Measurements from ENCODE around the gene SENP3.

Gene SENP3

DNA sequence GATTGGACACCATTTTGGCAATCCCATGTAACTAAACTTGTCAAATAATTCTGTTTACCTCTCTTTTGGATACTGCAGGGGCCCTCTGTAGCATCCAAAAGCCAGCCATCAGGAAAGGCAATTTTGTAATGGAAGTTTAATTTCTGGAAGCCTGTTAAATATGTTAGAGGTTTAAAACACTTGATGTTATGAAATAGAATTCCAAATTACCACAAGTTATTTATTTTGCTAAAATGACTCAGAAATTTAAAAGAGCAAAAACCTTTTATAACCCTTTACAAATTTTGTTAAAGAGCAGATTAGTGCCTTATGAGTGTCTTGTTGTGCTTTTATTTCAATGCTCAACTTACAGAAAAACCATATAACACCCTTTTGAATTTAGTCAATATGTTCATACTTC lies 32.9 kb upstream of the SENP3 start:
- Histone ChIP-seq H3K4me1 (ENCODE audit: low read length) (no peaks in the 10 kb centered on the region), H3K4me3 (ENCODE audit: low read length) (no peak overlapping the region), H3K9ac (ENCODE audit: low read length) (no peak overlapping the region), H3K36me3 (replicated peaks; ENCODE audit: insufficient read depth, low read length) (no peaks in the 10 kb centered on the region), H3F3A (ENCODE audit: insufficient read depth, low read length) (no peaks in the 10 kb centered on the region), H3K79me2 (ENCODE audit: low read length) (no peaks in the 10 kb centered on the region), H3K27ac (ENCODE audit: low read length) (no peak overlapping the region), H3K9me3 (replicated peaks; ENCODE audit: insufficient read depth, low read length) (no peaks in the 10 kb centered on the region), H3K27me3 (replicated peaks; ENCODE audit: insufficient read depth, low read length) (no peaks in the 10 kb centered on the region), H2AFZ (ENCODE audit: low read length) (no peak overlapping the region), H4K20me1 (ENCODE audit: insufficient read depth, low read length) (no peaks in the 10 kb centered on the region), H3K4me2 (ENCODE audit: low read depth, low read length) (no peak overlapping the region), H3K9me2 (replicated peaks; ENCODE audit: insufficient read depth, low read length) (no peaks in the 10 kb centered on the region)
- no peak for DNase-seq
- TF ChIP-seq EZH2 (optimal IDR thresholded peaks at IDR 0.05; ENCODE audit: low read depth, low read length) = no peak
- TF ChIP-seq, protein P1, sequence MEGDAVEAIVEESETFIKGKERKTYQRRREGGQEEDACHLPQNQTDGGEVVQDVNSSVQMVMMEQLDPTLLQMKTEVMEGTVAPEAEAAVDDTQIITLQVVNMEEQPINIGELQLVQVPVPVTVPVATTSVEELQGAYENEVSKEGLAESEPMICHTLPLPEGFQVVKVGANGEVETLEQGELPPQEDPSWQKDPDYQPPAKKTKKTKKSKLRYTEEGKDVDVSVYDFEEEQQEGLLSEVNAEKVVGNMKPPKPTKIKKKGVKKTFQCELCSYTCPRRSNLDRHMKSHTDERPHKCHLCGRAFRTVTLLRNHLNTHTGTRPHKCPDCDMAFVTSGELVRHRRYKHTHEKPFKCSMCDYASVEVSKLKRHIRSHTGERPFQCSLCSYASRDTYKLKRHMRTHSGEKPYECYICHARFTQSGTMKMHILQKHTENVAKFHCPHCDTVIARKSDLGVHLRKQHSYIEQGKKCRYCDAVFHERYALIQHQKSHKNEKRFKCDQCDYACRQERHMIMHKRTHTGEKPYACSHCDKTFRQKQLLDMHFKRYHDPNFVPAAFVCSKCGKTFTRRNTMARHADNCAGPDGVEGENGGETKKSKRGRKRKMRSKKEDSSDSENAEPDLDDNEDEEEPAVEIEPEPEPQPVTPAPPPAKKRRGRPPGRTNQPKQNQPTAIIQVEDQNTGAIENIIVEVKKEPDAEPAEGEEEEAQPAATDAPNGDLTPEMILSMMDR (IDR thresholded peaks at IDR 0.05; ENCODE audit: low read length) = no peak
- no peak for TF ChIP-seq EZH2phosphoT487 (IDR thresholded peaks at IDR 0.05; ENCODE audit: low read length)

DNA sequence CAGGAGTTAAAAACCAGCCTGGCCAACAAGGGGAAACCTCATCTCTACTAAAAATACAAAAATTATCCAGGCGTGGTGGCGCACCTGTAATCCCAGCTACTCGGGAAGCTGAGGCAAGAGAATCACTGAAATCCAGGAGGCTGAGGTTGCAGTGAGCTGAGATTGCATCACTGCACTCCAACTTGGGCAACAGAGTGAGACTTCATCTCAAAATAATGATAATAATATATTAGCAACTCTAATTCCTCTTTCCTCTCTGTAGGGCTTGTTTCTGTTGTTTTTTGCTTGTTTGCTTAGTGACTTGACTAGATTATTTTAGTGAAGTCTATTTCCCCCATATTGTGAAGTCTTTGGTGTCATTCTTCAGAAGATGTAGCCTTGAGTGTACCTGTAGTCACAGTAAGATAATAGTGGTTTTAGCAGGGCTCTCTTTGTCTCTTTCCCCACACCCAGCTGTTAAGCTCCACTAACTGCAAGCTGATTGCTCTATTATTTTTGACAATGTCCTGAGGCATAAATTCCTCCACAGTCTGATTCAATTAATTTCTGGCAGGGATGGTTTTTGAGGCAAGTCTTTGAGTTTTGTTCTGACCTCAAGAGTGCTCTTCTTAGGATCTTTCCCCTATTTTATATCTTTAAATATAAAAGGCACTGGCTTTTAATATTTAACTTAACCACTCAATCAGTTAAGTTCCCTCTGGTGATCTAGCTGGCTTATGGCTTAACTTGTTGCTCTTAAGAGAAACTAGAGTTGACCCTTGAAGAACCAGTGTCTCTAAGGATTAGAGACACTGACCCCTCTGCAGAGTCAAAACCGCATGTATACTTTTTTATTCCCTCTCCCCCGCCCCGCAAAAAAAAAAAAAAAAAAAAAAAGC lies 31.5 kb upstream of the SENP3 start:
- Histone ChIP-seq H3K79me2 (ENCODE audit: low read length) (no peaks in the 10 kb centered on the region), H3K27me3 (replicated peaks; ENCODE audit: insufficient read depth, low read length) (no peaks in the 10 kb centered on the region), H4K20me1 (ENCODE audit: insufficient read depth, low read length) (no peaks in the 10 kb centered on the region), H3K9me2 (replicated peaks; ENCODE audit: insufficient read depth, low read length) (no peaks in the 10 kb centered on the region), H3K4me3 (ENCODE audit: low read length) (no peak overlapping the region), H3K9me3 (replicated peaks; ENCODE audit: insufficient read depth, low read length) (no peaks in the 10 kb centered on the region), H3K36me3 (replicated peaks; ENCODE audit: insufficient read depth, low read length) (no peaks in the 10 kb centered on the region), H3K27ac (ENCODE audit: low read length) (no peak overlapping the region), H3K4me1 (ENCODE audit: low read length) (no peaks in the 10 kb centered on the region), H3K4me2 (ENCODE audit: low read depth, low read length) (no peak overlapping the region), H2AFZ (ENCODE audit: low read length) (no peak overlapping the region), H3K9ac (ENCODE audit: low read length) (no peak overlapping the region), H3F3A (ENCODE audit: insufficient read depth, low read length) (no peaks in the 10 kb centered on the region)
- no peak for DNase-seq
- TF ChIP-seq, protein P1 (IDR thresholded peaks at IDR 0.05; ENCODE audit: low read length) = no peak
- no peak for TF ChIP-seq EZH2phosphoT487 (IDR thresholded peaks at IDR 0.05; ENCODE audit: low read length)
- no peak for TF ChIP-seq EZH2 (optimal IDR thresholded peaks at IDR 0.05; ENCODE audit: low read depth, low read length)

DNA sequence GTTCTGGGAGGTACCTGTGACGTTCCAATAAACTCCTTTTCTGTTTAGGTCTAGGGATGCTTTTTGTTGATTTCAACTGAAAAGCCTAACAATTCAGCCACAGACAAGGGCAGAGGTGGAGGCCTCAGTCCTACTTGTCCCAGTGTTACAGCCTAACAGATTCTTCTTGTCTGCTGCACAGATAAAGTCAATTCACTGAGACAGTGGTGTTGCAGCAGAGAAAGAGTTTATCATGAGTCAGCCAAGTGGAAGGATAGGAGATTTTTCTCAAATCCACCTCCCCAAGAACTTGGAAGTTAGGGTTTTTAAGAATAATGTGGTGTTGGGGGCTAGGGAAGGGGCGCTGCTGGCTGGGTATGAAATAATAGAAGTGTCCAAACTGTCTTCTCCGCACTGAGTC lies 23.7 kb upstream of the SENP3 start:
- Histone ChIP-seq H3K9me2 (replicated peaks; ENCODE audit: insufficient read depth, low read length) (no peaks in the 10 kb centered on the region), H3K79me2 (ENCODE audit: low read length) (no peaks in the 10 kb centered on the region), H3F3A (ENCODE audit: insufficient read depth, low read length) (no peaks in the 10 kb centered on the region), H4K20me1 (ENCODE audit: insufficient read depth, low read length) (no peaks in the 10 kb centered on the region), H3K36me3 (replicated peaks; ENCODE audit: insufficient read depth, low read length) (no peaks in the 10 kb centered on the region), H2AFZ (ENCODE audit: low read length) (no peak overlapping the region), H3K4me3 (ENCODE audit: low read length) (no peak overlapping the region), H3K27me3 (replicated peaks; ENCODE audit: insufficient read depth, low read length) (peaks cover 11% of the 10 kb centered on the region; the same call in 1 of the 2 replicates), H3K9ac (ENCODE audit: low read length) (no peak overlapping the region), H3K9me3 (replicated peaks; ENCODE audit: insufficient read depth, low read length) (no peaks in the 10 kb centered on the region), H3K27ac (ENCODE audit: low read length) (no peak overlapping the region), H3K4me1 (ENCODE audit: low read length) (no peaks in the 10 kb centered on the region), H3K4me2 (ENCODE audit: low read depth, low read length) (no peak overlapping the region)
- TF ChIP-seq EZH2phosphoT487 (IDR thresholded peaks at IDR 0.05; ENCODE audit: low read length) (no peak), EZH2 (optimal IDR thresholded peaks at IDR 0.05; ENCODE audit: low read depth, low read length) (no peak)
- TF ChIP-seq, protein P1 (IDR thresholded peaks at IDR 0.05; ENCODE audit: low read length) = no peak
- DNase-seq = no peak
